ENCODE results near the gene UBE2D4.
"Not testable (repeated sequence)": the region's sequence is repeated elsewhere in the genome, so short reads cannot be mapped to it uniquely, and the experiment has no call there.

Gene UBE2D4

GRCh38 chr7:43994681-43995080 is 68.4 kb downstream of the UBE2D4 start:
- not testable (repeated sequence) for H3K9ac ChIP-seq (ENCODE audit: low read length); H3K4me3 ChIP-seq (ENCODE audit: low read length); H3K4me1 ChIP-seq (ENCODE audit: control insufficient read depth, low read depth, low read length); H3K27me3 ChIP-seq (ENCODE audit: control insufficient read depth, insufficient read depth, low read length); H3K36me3 ChIP-seq (ENCODE audit: control insufficient read depth, low read depth, low read length); H3K9me3 ChIP-seq (ENCODE audit: control insufficient read depth, low read depth, low read length); H3K27ac ChIP-seq (ENCODE audit: low read length)

GRCh38 chr7:43997532-43997931 is 71.3 kb downstream of the UBE2D4 start, which contains the start of gene SPDYE1:
TSS of gene SPDYE1 (plus strand) at chr7:43997897. CDS start at chr7:43999950, 2,053 bp downstream.
- H3K27me3 ChIP-seq (ENCODE audit: control insufficient read depth, insufficient read depth, low read length); H3K4me3 ChIP-seq (ENCODE audit: low read length); H3K36me3 ChIP-seq (ENCODE audit: control insufficient read depth, low read depth, low read length); H3K9me3 ChIP-seq (ENCODE audit: control insufficient read depth, low read depth, low read length); H3K27ac ChIP-seq (ENCODE audit: low read length); H3K9ac ChIP-seq (ENCODE audit: low read length); H3K4me1 ChIP-seq (ENCODE audit: control insufficient read depth, low read depth, low read length): not testable (repeated sequence)

All from iPS-18a (cell line).